ENCODE data around the gene FAM25C.
"Not testable (repeated sequence)": the region's sequence is repeated elsewhere in the genome, so short reads cannot be mapped to it uniquely, and the experiment has no call there.

The FAM25C gene

GRCh38 chr10:47957158-47957557 is 42.4 kb downstream of the FAM25C start:
- not testable (repeated sequence) for DNase-seq (ENCODE audit: low spot score)

DNA sequence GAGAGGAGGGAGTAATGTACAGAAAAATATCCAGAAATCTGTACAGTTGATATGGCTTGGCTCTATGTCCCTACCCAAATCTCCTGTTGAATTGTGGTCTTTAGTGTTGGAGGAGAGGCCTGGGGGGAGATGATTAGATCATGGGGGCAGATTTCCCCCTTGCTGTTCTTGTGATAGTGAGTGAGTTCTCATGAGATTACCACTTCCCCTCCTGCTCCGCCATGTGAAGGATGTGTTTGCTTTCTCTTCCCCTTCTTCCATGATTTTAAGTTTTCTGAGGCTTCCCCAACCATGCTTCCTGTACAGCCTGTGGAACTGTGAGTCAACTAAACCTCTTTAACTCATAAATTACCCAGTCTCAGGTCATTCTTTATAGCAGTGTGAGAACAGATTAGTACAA is 52.2 kb downstream of the FAM25C start:
- not testable (repeated sequence) for DNase-seq (ENCODE audit: low spot score)
